Neuronal stem cell (in vitro differentiated cells): Measurements from ENCODE around the gene PSMF1.
A peak's percentile ranks its signal among the peaks of the same experiment; 100 is the strongest.

Source experiments
- DNase-seq: peaks from one replicate; pipeline ENCODE4 v3.0.0-alpha.2; 2013; ENCODE audit warnings: low spot score
- H2AFZ ChIP-seq: one replicate; pipeline ENCODE4 v1.6.1; 2013; ENCODE audit warnings: mild to moderate bottlenecking, low read length, inconsistent platforms
- H2AK5ac ChIP-seq: 2 replicates; pipeline ENCODE4 v1.6.1; 2013; ENCODE audit warnings: low read depth, mild to moderate bottlenecking, inconsistent platforms, low read length, moderate library complexity, mixed read lengths
- H2BK120ac ChIP-seq: 2 replicates; pipeline ENCODE4 v1.6.1; 2013; ENCODE audit warnings: low read depth, mild to moderate bottlenecking, inconsistent platforms, low read length, moderate library complexity, mixed read lengths
- H2BK12ac ChIP-seq: one replicate; pipeline ENCODE4 v1.6.1; 2013; ENCODE audit warnings: low read length, inconsistent platforms
- H2BK15ac ChIP-seq: 2 replicates; pipeline ENCODE4 v1.6.1; 2013; ENCODE audit warnings: mild to moderate bottlenecking, low read length, inconsistent platforms, mixed read lengths
- H2BK5ac ChIP-seq: one replicate; pipeline ENCODE4 v1.6.1; 2013; ENCODE audit warnings: inconsistent platforms, mild to moderate bottlenecking, low read length, moderate library complexity
- H3K14ac ChIP-seq: one replicate; pipeline ENCODE4 v1.6.1; 2013; ENCODE audit warnings: low read length, inconsistent platforms
- H3K18ac ChIP-seq: 2 replicates; pipeline ENCODE4 v1.6.1; 2013; ENCODE audit warnings: low read length, inconsistent platforms
- H3K23ac ChIP-seq: 2 replicates; pipeline ENCODE4 v1.6.1; 2013; ENCODE audit warnings: low read depth, mild to moderate bottlenecking, mixed read lengths, low read length, inconsistent platforms; ENCODE audit not compliant: poor library complexity
- H3K27ac ChIP-seq: replicated peaks from 3 replicates; pipeline ENCODE4 v1.5.1; 2013; ENCODE audit warnings: low read length, inconsistent platforms
- H3K27me3 ChIP-seq, 3 experiments: 2 replicates each; pipeline ENCODE4 v1.6.1; 2013; ENCODE audit warnings: low read length in 3 of 3, mild to moderate bottlenecking in 2 of 3, inconsistent platforms in 1 of 3, low read depth in 1 of 3, mixed read lengths in 1 of 3, moderate library complexity in 1 of 3; ENCODE audit not compliant: control insufficient read depth in 3 of 3, insufficient read depth in 3 of 3
- H3K36me3 ChIP-seq, 2 donors: replicated peaks in 1 of 2; 2 replicates each; pipeline ENCODE4 v1.6.1; 2013; ENCODE audit warnings: low read length in 2 of 2; ENCODE audit not compliant: control insufficient read depth in 2 of 2, insufficient read depth in 2 of 2
- H3K4ac ChIP-seq: 2 replicates; pipeline ENCODE4 v1.6.1; 2013; ENCODE audit warnings: inconsistent platforms, mild to moderate bottlenecking, low read length, moderate library complexity
- H3K4me1 ChIP-seq, 2 donors: 1 replicate in 1 of 2; 2 replicates in 1 of 2; pipeline ENCODE4 v1.6.1; 2013; ENCODE audit warnings: low read length in 2 of 2, low read depth in 1 of 2; ENCODE audit not compliant: control insufficient read depth in 2 of 2, insufficient read depth in 1 of 2
- H3K4me2 ChIP-seq: one replicate; pipeline ENCODE4 v1.6.1; 2013; ENCODE audit warnings: mild to moderate bottlenecking, low read length, inconsistent platforms; ENCODE audit not compliant: insufficient read depth, poor library complexity, severe bottlenecking
- H3K4me3 ChIP-seq, 2 donors: 2 replicates each; pipeline ENCODE4 v1.5.1; 2013; ENCODE audit warnings: low read length in 2 of 2, mild to moderate bottlenecking in 2 of 2, inconsistent platforms in 1 of 2, moderate library complexity in 1 of 2
- H3K79me1 ChIP-seq: one replicate; pipeline ENCODE4 v1.6.1; 2013; ENCODE audit warnings: low read depth, mild to moderate bottlenecking, inconsistent platforms, low read length, moderate library complexity
- H3K9ac ChIP-seq: one replicate; pipeline ENCODE4 v1.6.1; 2013; ENCODE audit warnings: mild to moderate bottlenecking, low read depth, low read length, inconsistent platforms; ENCODE audit not compliant: poor library complexity
- H3K9me3 ChIP-seq, 2 donors: replicated peaks in 1 of 2; 2 replicates each; pipeline versions ENCODE3 to v1.6.1; 2013; ENCODE audit warnings: low read length in 2 of 2, mild to moderate bottlenecking in 2 of 2, inconsistent platforms in 1 of 2, low read depth in 1 of 2, mixed read lengths in 1 of 2, moderate library complexity in 1 of 2; ENCODE audit not compliant: control insufficient read depth in 2 of 2, insufficient read depth in 1 of 2
- H4K8ac ChIP-seq: one replicate; pipeline ENCODE4 v1.6.1; 2013; ENCODE audit warnings: low read depth, mild to moderate bottlenecking, inconsistent platforms, low read length, moderate library complexity
- H4K91ac ChIP-seq: one replicate; pipeline ENCODE4 v1.6.1; 2013; ENCODE audit warnings: low read length, low read depth, mild to moderate bottlenecking, inconsistent platforms; ENCODE audit not compliant: poor library complexity
- WGBS, 2 donors: extraction: QIAGEN DNeasy Blood & Tissue Kit; methylation state at CpG; one replicate each; pipeline ENCODE4 v1.1.7; 2013; ENCODE audit warnings: missing lambda C conversion rate in 2 of 2, mixed read lengths in 1 of 2; ENCODE audit not compliant: insufficient read length in 2 of 2, insufficient replicate concordance in 1 of 2; ENCODE audit errors: extremely low coverage in 2 of 2; 5-methylcytosine and 5-hydroxymethylcytosine counted together

Gene PSMF1

GRCh38 chr20:1182106-1182505 lies 63.7 kb downstream of the PSMF1 start:
- no peak overlapping the region for H3K23ac ChIP-seq
- H3K4ac ChIP-seq, result no peak overlapping the region
- H3K36me3 ChIP-seq, result peaks cover 0 to 8% of the 10 kb centered on the region in 2 donors
- DNase-seq, result no peak
- peak overlapping the region; percentile 27 for H3K18ac ChIP-seq
- H3K4me1 ChIP-seq, result peaks cover 3 to 6% of the 10 kb centered on the region in 2 donors
- H3K4me2 ChIP-seq, result no peak overlapping the region
- no peak overlapping the region for H3K14ac ChIP-seq
- H2BK120ac ChIP-seq, result no peak overlapping the region
- no peaks in the 10 kb centered on the region for H3K9me3 ChIP-seq
- H2BK15ac ChIP-seq, result no peak overlapping the region
- no peak overlapping the region for H4K8ac ChIP-seq
- H2AK5ac ChIP-seq, result no peak overlapping the region
- no peak overlapping the region for H4K91ac ChIP-seq
- peaks cover 0 to 18% (median 7%) of the 10 kb centered on the region in 3 experiments for H3K27me3 ChIP-seq
- no peaks in the 10 kb centered on the region for H3K79me1 ChIP-seq
- H2BK12ac ChIP-seq, result no peak overlapping the region
- no CpG with 5 or more reads among the region's 4 CpGs for WGBS, 2 donors
- H2BK5ac ChIP-seq, result no peak overlapping the region
- no peak overlapping the region for H3K9ac ChIP-seq
- H3K4me3 ChIP-seq, result no peak overlapping the region
- H2AFZ ChIP-seq, result no peak overlapping the region
- no peak overlapping the region for H3K27ac ChIP-seq

- H3K9ac ChIP-seq, result no peak overlapping the region
- no peak overlapping the region for H3K4me2 ChIP-seq
- DNase-seq, result no peak
- H3K14ac ChIP-seq, result no peak overlapping the region
- no peak overlapping the region for H4K8ac ChIP-seq
- H3K27ac ChIP-seq, result no peak overlapping the region
- no CpG with 5 or more reads among the region's 6 CpGs for WGBS, 2 donors
- H2BK15ac ChIP-seq, result no peak overlapping the region
- H3K4me3 ChIP-seq, result no peak overlapping the region
- H2BK12ac ChIP-seq, result no peak overlapping the region
- H2AK5ac ChIP-seq, result no peak overlapping the region
- peaks cover 0 to 8% of the 10 kb centered on the region in 2 donors for H3K36me3 ChIP-seq
- H4K91ac ChIP-seq, result no peak overlapping the region
- H3K27me3 ChIP-seq, result peaks cover 0 to 18% (median 7%) of the 10 kb centered on the region in 3 experiments
- no peak overlapping the region for H2BK120ac ChIP-seq
- peaks cover 2 to 11% of the 10 kb centered on the region in 2 donors for H3K4me1 ChIP-seq
- no peaks in the 10 kb centered on the region for H3K9me3 ChIP-seq
- no peaks in the 10 kb centered on the region for H3K79me1 ChIP-seq
- H2AFZ ChIP-seq, result no peak overlapping the region
- no peak overlapping the region for H3K18ac ChIP-seq
- H3K23ac ChIP-seq, result no peak overlapping the region
- no peak overlapping the region for H3K4ac ChIP-seq
- no peak overlapping the region for H2BK5ac ChIP-seq
Measured at GRCh38 chr20:1183153-1183552, 64.8 kb downstream of the PSMF1 start.

- Histone ChIP-seq H4K8ac (no peak overlapping the region), H3K14ac (peak overlapping the region; percentile 97), H3K9ac (no peak overlapping the region), H2AK5ac (peak overlapping the region; percentile 58), H4K91ac (no peak overlapping the region), H3K18ac (peak overlapping the region; percentile 13), H3K4ac (no peak overlapping the region), H3K27me3 (peaks cover 0 to 21% (median 7%) of the 10 kb centered on the region in 3 experiments), H3K4me3 (peak overlapping the region; percentile 54 to 86), H3K27ac (no peak overlapping the region), H2BK12ac (no peak overlapping the region), H3K36me3 (peaks cover 3 to 8% of the 10 kb centered on the region in 2 donors), H3K23ac (peak overlapping the region; percentile 93), H2BK5ac (no peak overlapping the region), H3K4me2 (peak overlapping the region; percentile 98), H2AFZ (peak overlapping the region; percentile 90), H3K9me3 (peaks cover 0 to 3% of the 10 kb centered on the region in 2 donors), H2BK120ac (peak overlapping the region; percentile 57), H3K79me1 (no peaks in the 10 kb centered on the region), H3K4me1 (peaks cover 4 to 15% of the 10 kb centered on the region in 2 donors), H2BK15ac (no peak overlapping the region)
- no peak for DNase-seq
- no CpG with 5 or more reads among the region's 13 CpGs for WGBS, 2 donors
Measured at GRCh38 chr20:1184260-1184637, 65.8 kb downstream of the PSMF1 start.

- Histone ChIP-seq H3K9me3 (peaks cover 0 to 3% of the 10 kb centered on the region in 2 donors), H3K23ac (peak within 1 kb of the TSS; percentile 93), H2BK120ac (peak within 1 kb of the TSS; percentile 57), H3K4me2 (peak within 1 kb of the TSS; percentile 98), H2AK5ac (peak within 1 kb of the TSS; percentile 58), H2AFZ (peak within 1 kb of the TSS; percentile 90), H3K79me1 (no peaks in the 10 kb centered on the region), H3K27ac (no peak within 1 kb of the TSS), H3K27me3 (peaks cover 0 to 21% (median 7%) of the 10 kb centered on the region in 3 experiments), H4K91ac (no peak within 1 kb of the TSS), H2BK12ac (no peak within 1 kb of the TSS), H3K4ac (no peak within 1 kb of the TSS), H4K8ac (no peak within 1 kb of the TSS), H3K4me3 (peak within 1 kb of the TSS; percentile 54 to 86), H3K9ac (peak within 1 kb of the TSS; percentile 85), H2BK15ac (no peak within 1 kb of the TSS), H2BK5ac (no peak within 1 kb of the TSS), H3K4me1 (peaks cover 4 to 15% of the 10 kb centered on the region in 2 donors), H3K18ac (peak within 1 kb of the TSS; percentile 91), H3K14ac (peak within 1 kb of the TSS; percentile 97), H3K36me3 (peaks cover 3 to 8% of the 10 kb centered on the region in 2 donors)
- no CpG with 5 or more reads among the region's 76 CpGs for WGBS, 2 donors
- DNase-seq, result no peak
Measured at GRCh38 chr20:1184638-1185315, 66.4 kb downstream of the PSMF1 start, which contains the start of gene TMEM74B. TSS of gene TMEM74B (minus strand) at chr20:1184981. CDS start at chr20:1183801, 1,180 bp downstream.
